Astrocyte of the spinal cord (primary cell): ENCODE measurements around the gene TMEM132C.

Experiments
- DNase-seq: peaks from one replicate; pipeline ENCODE4 v3.0.0; 2011; ENCODE audit warnings: low read depth, low spot score
- H3K4me3 ChIP-seq: 2 replicates; pipeline ENCODE4 v1.5.1; 2011; ENCODE audit warnings: low read depth, mild to moderate bottlenecking, low read length, moderate library complexity
- in situ Hi-C: cut with HindIII; loops from 2 replicates; pipeline ENCODE4 v1.10.0; 2017; ENCODE audit warnings: low sequenced_read_pairs
- TF ChIP-seq, protein P1 (sequence below): IDR thresholded peaks from 2 replicates; pipeline ENCODE4 v1.5.1; 2012; ENCODE audit warnings: low read depth, mild to moderate bottlenecking, low read length, inconsistent platforms

The TMEM132C gene

DNA sequence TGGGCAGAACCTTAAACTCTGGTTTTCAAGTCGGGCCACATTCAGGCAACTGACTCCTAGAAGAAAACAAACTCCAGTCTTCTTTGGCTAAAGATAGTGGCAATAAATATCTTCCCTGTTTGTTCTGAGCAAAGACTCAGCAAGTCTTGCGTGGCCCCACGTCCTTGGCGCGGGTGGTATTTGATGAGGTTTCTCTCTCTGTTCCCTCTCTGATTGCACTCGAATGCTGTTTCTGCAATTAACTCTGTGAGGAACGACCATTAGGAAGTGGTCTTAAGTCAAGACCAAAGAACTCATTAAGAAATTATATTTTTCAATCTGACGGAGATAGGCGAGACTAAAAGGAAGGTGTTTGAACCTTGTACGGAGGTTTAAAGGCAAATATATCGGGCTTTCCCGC, 177.6 kb downstream of the TMEM132C start:
- in situ Hi-C loops, result no loop called here
- TF ChIP-seq, protein P1, sequence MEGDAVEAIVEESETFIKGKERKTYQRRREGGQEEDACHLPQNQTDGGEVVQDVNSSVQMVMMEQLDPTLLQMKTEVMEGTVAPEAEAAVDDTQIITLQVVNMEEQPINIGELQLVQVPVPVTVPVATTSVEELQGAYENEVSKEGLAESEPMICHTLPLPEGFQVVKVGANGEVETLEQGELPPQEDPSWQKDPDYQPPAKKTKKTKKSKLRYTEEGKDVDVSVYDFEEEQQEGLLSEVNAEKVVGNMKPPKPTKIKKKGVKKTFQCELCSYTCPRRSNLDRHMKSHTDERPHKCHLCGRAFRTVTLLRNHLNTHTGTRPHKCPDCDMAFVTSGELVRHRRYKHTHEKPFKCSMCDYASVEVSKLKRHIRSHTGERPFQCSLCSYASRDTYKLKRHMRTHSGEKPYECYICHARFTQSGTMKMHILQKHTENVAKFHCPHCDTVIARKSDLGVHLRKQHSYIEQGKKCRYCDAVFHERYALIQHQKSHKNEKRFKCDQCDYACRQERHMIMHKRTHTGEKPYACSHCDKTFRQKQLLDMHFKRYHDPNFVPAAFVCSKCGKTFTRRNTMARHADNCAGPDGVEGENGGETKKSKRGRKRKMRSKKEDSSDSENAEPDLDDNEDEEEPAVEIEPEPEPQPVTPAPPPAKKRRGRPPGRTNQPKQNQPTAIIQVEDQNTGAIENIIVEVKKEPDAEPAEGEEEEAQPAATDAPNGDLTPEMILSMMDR, result no peak
- no peak for DNase-seq
- no peak overlapping the region for H3K4me3 ChIP-seq

DNA sequence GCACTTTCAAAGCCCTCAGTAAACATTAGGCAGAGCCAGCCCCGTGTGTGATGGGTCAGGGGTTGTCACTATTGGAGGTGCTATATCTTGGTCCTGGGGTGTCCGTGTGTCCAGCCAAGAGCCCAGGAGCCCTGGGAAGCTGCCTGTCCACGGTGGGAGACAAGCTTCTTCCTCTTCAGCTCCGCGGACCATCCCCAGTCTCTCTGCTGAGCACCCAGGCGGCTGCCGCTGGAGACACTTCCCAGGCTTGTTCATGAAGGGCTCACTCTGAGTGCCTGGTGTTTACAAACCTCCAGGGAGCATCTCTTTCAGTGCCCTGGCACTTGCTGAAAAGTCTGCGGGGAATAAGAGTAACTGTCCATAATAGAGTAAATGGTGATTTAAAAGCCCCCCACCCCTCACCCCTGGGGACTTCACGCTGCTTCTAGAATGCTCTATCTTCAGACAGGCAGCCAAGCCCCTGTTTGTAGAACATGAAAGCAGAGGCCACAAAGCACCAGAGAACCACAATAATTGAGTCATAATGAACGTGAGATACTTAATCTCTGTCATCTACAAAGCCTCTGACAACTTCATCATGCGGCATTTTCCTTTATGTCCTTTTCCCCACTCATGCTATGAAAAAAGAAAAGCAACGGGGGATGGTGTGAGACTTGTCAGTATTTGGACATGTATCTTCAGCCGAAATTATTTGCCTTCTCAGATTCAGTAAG, 178.6 kb downstream of the TMEM132C start:
- in situ Hi-C loops, result no loop called here
- TF ChIP-seq, protein P1, result no peak
- DNase-seq, result no peak
- no peak overlapping the region for H3K4me3 ChIP-seq

DNA sequence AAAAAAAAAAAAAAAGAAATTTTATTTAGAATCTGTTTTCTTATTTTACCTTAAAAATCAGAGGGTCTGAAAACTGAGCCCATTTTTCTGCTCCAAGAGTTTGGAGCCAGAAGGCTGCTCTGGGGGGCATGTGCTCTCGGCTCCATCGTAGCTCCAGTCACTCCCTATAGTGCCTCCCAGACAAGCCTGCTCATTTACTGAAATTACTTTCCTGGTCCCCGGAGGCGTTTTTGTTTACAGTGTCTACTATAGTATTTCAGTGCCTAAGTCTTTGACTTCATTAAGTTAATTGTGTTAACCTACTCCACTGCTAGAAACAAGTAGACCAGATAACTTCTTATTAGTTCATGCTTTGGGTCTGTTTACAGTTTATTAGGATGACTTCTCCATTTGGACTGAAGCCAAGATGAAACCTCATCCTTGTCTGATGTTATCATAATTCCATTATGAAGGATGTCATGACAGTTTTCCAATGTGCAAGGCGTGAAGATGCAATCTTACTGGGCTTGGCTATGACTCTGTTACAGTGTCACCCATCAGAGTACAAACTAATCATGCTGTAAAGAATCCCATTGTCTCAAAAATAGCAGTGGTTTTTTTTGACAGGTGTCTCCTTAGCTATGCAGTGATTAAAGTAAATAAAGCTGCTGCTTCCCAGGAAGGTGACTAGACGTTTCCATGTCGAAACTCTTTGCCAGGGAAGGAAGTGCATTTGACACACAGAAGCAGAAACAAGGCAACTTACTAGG, 182.3 kb downstream of the TMEM132C start:
- in situ Hi-C loops, result no loop called here
- DNase-seq, result no peak
- TF ChIP-seq, protein P1, result no peak
- no peak overlapping the region for H3K4me3 ChIP-seq

DNA sequence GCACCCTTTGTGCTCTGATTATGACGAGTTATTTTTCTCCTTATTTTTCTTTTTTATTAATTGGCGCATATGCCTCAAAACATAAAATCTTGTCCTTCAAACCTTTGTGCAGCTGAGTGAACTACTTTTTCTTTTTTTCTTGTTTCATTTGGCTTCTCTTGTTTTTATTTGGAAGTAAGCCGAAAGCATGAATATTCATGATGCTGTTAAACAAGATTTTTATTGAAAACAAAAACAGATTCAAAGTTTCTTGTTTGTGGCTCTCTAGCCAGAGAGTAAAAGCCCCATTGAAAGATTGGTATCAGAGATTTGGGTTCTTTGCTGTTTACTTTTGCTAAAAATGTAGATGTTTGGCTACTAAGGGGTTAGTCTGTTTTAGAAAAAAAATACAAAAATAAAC, 183.8 kb downstream of the TMEM132C start:
- in situ Hi-C loops, result no loop called here
- TF ChIP-seq, protein P1, result no peak

DNA sequence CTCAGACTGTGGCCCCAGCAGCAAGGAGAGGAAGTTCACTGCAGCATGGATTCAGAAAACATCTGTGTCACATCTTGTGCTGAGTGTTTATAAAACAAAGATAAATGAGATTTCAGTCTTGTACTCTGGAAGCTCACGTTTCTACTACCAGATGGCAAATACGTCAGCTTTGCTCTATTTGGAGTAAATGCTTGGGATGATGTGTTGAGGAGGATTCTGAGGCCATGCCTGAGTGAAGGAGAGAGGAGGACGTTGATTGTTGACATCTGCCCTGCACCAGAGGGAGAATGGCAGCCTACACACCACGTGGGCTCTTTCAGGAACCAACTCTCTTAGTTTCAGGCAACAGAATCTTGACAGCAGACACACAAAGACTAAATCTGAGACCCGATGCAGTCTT, 188.9 kb downstream of the TMEM132C start:
- H3K4me3 ChIP-seq, result no peak overlapping the region
- in situ Hi-C loops, result no loop called here
- no peak for DNase-seq
- TF ChIP-seq, protein P1, result no peak

More for the DNA sequence above, 183.8 kb downstream of the TMEM132C start:
- no peak for DNase-seq
- no peak overlapping the region for H3K4me3 ChIP-seq

DNA sequence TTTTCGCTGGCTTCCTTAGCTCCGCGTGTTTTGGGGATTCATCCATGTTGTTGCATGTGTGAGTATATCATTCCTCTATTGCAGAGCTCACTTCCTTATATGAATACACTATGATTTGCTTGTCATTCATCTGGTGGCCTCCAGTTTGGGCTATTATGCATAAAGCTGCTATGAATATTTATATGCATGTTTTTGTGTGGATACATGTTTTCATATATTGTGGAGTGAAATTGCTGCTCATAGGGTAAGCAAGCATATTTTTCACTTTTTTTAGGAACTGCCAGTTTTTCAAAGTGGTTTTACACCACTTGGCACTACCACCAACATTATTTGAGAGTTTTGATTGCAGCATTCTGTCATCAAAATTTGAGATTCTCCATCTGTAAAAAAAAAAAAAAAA, 190.0 kb downstream of the TMEM132C start:
- no peak overlapping the region for H3K4me3 ChIP-seq
- DNase-seq, result no peak
- in situ Hi-C loops, result no loop called here
- TF ChIP-seq, protein P1, result no peak
